Common myeloid progenitor, CD34-positive (primary cell): ENCODE results near the gene STK36.
"Not testable (repeated sequence)": the region's sequence is repeated elsewhere in the genome, so short reads cannot be mapped to it uniquely, and the experiment has no call there.

Experiments
- CTCF ChIA-PET: fragments of 350-600 bp; sonication (Branson Sonifier 250); formaldehyde crosslinking; loops from one replicate; lab custom pipeline; 2021; ENCODE audit warnings: antibody characterized with exemption; lab: Charles Lee
- POLR2A ChIA-PET: fragments of 350-600 bp; sonication (Branson Sonifier 250); formaldehyde crosslinking; loops from one replicate; lab custom pipeline; 2021; ENCODE audit warnings: antibody characterized with exemption; lab: Charles Lee
- DNase-seq, 3 donors: peaks; one replicate each; pipeline versions ENCODE4 v3.0.0 to v3.0.0-alpha.2; 2013
- H3K27ac ChIP-seq, 2 experiments: 1 replicate in 1 of 2; 2 replicates in 1 of 2; pipeline ENCODE4 v1.7.0; 2013; ENCODE audit warnings: inconsistent platforms in 2 of 2, low read length in 2 of 2, mild to moderate bottlenecking in 2 of 2, low read depth in 1 of 2, moderate library complexity in 1 of 2; ENCODE audit not compliant: severe bottlenecking in 2 of 2, insufficient read depth in 1 of 2, poor library complexity in 1 of 2
- H3K27me3 ChIP-seq, 5 experiments: replicated peaks in 2 of 5; 1 replicate in 3 of 5; 2 replicates in 2 of 5; pipeline versions ENCODE4 v1.6.1 to v1.7.0; 2013; ENCODE audit warnings: low read length in 4 of 5, mild to moderate bottlenecking in 2 of 5, moderate library complexity in 2 of 5, inconsistent platforms in 1 of 5; ENCODE audit not compliant: insufficient read depth in 5 of 5, control insufficient read depth in 4 of 5
- H3K36me3 ChIP-seq, 4 experiments: 1 replicate in 2 of 4; 2 replicates in 2 of 4; pipeline versions ENCODE4 v1.6.1 to v1.7.0; 2013; ENCODE audit warnings: low read length in 3 of 4, control low read depth in 1 of 4, mild to moderate bottlenecking in 1 of 4; ENCODE audit not compliant: control insufficient read depth in 4 of 4, insufficient read depth in 4 of 4
- H3K4me1 ChIP-seq, 4 experiments: 1 replicate in 3 of 4; 2 replicates in 1 of 4; pipeline versions ENCODE4 v1.6.1 to v1.7.1; 2013; ENCODE audit warnings: low read length in 3 of 4, mild to moderate bottlenecking in 3 of 4, control low read depth in 1 of 4, inconsistent platforms in 1 of 4, moderate library complexity in 1 of 4; ENCODE audit not compliant: control insufficient read depth in 4 of 4, insufficient read depth in 4 of 4; ENCODE audit errors: control extremely low read depth in 1 of 4
- H3K4me3 ChIP-seq, 7 experiments: 1 replicate in 4 of 7; 2 replicates in 3 of 7; pipeline versions ENCODE4 v1.5.1 to v1.7.0; 2013; ENCODE audit warnings: mild to moderate bottlenecking in 7 of 7, low read length in 6 of 7, moderate library complexity in 6 of 7, inconsistent platforms in 2 of 7, low read depth in 2 of 7, control low read depth in 1 of 7; ENCODE audit not compliant: insufficient read depth in 4 of 7, control insufficient read depth in 1 of 7; ENCODE audit errors: extremely low read depth in 1 of 7
- H3K9me3 ChIP-seq, 5 experiments: 1 replicate in 4 of 5; 2 replicates in 1 of 5; pipeline versions ENCODE4 v1.6.1 to v1.7.1; 2013; ENCODE audit warnings: low read length in 4 of 5, mild to moderate bottlenecking in 2 of 5, inconsistent platforms in 1 of 5, low read depth in 1 of 5, moderate library complexity in 1 of 5; ENCODE audit not compliant: control insufficient read depth in 4 of 5, insufficient read depth in 2 of 5; ENCODE audit errors: control extremely low read depth in 1 of 5
- WGBS: methylation state at CpG from one replicate; pipeline ENCODE4 v1.1.5; 2013; ENCODE audit not compliant: insufficient coverage; 5-methylcytosine and 5-hydroxymethylcytosine counted together

STK36 gene

DNA sequence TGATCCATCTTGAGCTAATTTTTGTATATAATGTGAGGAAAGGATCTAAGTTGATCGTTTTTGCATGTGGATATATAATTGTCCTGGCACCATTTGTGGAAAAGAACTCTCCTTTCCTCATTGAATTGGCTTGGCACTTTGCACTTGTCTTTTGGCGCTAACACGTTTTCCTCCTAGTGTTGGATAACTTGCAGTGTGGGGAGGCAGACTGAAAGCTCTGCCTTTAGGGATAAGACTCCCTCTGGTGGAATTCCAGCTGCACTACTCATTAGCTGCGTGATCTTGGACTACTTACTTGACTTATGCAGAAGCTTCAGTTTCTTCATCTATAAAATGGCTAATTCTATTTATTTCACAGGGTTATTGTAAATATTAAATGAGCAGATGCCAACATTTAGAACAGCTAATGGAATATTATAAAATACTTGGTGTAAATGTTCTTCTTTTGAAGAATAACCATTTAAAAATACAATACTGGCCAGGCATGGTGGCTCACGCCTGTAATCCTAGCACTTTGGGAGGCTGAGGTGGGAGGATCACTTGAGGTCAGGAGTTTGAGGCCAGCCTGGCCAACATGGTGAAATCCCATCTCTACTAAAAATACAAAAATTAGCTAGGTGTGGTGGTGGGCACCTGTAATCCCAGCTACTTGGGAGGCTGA is 15.6 kb downstream of the STK36 start:
- peak; percentile 71 to 87 (median 85) for DNase-seq
- POLR2A ChIA-PET: interaction anchor here (0.9 to 1.0 kb wide), 2 partner anchors 29 to 36 kb away, joined by 3 read pairs; no protein-coding TSS in a partner anchor
- 11% methylated on average over 3 of the region's 5 CpGs for WGBS
- CTCF ChIA-PET: interaction anchor here (0.7 to 4.7 kb wide), 15 partner anchors 11 to 210 kb away, joined by 3 to 52 read pairs (median 4); partner anchors contain the start of genes BCS1L, RNF25, STK36 and ZNF142
- H3K4me1 ChIP-seq, H3K9me3 ChIP-seq, H3K27me3 ChIP-seq, H3K4me3 ChIP-seq, H3K27ac ChIP-seq: not testable (repeated sequence)
- H3K36me3 ChIP-seq: peaks cover 5 to 20% (median 7%) of the 10 kb centered on the region in 4 experiments

DNA sequence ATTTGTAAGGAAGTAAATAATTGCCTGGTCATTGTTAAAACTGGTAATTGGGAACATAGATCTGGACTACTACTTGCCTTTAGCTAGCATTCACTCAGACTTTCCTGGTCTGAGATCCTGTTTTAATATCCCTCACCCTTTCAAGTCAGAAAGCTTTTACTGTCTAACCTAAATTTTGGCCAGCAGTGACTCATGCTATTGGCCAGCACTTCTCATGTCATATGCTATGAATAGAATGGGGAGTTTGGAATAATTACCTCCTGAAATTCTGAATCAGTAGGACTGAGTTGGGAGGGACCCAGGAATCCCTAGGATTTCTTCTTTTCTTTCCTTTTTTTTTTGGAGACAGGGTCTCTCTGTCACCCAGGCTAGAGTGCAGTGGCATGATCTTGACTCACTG is 19.3 kb downstream of the STK36 start:
- POLR2A ChIA-PET: no interaction called here
- CTCF ChIA-PET: interaction anchor here (0.7 to 1.2 kb wide), 4 partner anchors 9 to 157 kb away, joined by 3 read pairs; no protein-coding TSS in a partner anchor
- H3K36me3 ChIP-seq: peaks cover 8 to 40% (median 16%) of the 10 kb centered on the region in 4 experiments

DNA sequence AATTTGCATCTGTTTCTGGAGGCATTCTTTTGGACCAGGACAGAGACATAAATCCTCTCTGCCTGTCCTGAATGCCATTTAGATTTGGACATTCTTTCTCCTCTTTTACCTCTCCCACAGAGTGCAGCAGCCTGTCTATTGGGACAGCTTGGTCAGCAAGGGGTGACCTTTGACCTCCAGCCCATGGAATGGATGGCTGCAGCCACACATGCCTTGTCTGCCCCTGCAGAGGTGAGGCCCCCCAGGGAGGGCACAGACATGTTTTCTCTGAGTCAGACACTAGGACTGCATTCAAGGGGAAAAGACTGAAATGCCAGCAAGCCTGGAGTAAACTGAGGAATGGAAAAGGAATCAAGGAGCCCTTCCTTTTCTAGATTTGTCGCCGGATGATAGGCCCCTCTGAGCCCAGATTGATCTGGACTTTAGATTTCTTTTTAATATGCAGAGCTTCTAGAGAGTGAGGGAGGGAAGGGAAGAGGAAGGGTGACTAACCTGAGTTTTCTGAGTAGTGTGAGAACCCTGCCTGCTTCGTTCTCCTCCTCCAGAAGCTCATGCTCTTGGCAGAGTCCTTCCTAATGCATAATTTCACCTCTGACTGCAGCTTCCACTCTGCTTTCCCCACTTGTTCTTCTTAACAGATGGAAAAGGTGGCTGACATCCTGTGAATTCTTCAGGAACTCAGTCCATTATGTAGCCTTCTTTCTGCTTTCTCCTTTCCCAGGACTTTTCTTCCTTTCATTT is 22.7 kb downstream of the STK36 start:
- ChIA-PET CTCF (no interaction called here), POLR2A (no interaction called here)
- WGBS: 100% methylated on average over 3 of the region's 3 CpGs
- Histone ChIP-seq H3K9me3 (no peaks in the 10 kb centered on the region), H3K4me3 (no peak overlapping the region), H3K4me1 (no peaks in the 10 kb centered on the region), H3K36me3 (peaks cover 8 to 53% (median 20%) of the 10 kb centered on the region in 4 experiments), H3K27ac (no peak overlapping the region), H3K27me3 (no peaks in the 10 kb centered on the region)
- DNase-seq: no peak

More for the DNA sequence above, 19.3 kb downstream of the STK36 start:
- Histone ChIP-seq H3K27ac (no peak overlapping the region), H3K9me3 (no peaks in the 10 kb centered on the region), H3K4me1 (no peaks in the 10 kb centered on the region), H3K4me3 (no peak overlapping the region), H3K27me3 (no peaks in the 10 kb centered on the region)
- no peak for DNase-seq

DNA sequence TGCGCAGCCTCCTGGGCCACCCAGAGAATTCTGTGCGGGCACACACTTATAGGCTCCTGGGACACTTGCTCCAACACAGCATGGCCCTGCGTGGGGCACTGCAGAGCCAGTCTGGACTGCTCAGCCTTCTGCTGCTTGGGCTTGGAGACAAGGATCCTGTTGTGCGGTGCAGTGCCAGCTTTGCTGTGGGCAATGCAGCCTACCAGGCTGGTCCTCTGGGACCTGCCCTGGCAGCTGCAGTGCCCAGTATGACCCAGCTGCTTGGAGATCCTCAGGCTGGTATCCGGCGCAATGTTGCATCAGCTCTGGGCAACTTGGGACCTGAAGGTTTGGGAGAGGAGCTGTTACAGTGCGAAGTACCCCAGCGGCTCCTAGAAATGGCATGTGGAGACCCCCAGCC is 27.0 kb downstream of the STK36 start:
- 96% methylated on average over 7 of the region's 8 CpGs for WGBS
- no peaks in the 10 kb centered on the region for H3K27me3 ChIP-seq
- no peak for DNase-seq
- no peaks in the 10 kb centered on the region for H3K4me1 ChIP-seq
- ChIA-PET POLR2A (no interaction called here), CTCF (interaction anchor here (1.0 to 1.7 kb wide), 4 partner anchors 9 to 12 kb away, joined by 3 to 6 read pairs (median 4); partner anchors contain the start of gene TTLL4)
- no peak overlapping the region for H3K4me3 ChIP-seq
- no peak overlapping the region for H3K27ac ChIP-seq
- H3K9me3 ChIP-seq: no peaks in the 10 kb centered on the region
- H3K36me3 ChIP-seq: peaks cover 4 to 26% (median 8%) of the 10 kb centered on the region in 4 experiments

DNA sequence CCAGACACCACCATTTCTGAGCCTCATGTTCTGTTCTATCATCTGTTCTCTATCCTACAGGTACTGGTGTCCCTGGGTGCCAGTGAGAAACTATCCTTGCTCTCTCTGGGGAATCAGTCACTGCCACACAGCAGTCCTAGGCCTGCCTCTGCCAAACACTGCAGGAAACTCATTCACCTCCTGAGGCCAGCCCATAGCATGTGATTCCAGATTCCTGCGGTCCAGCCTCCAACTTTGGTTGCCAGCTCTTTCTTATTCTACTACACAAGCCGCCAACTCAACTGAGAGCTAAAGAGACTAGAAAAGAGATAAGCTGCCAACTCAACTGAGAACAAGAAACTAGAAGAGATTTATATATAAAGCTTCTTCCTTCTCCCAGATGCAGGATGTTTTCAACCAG is 29.9 kb downstream of the STK36 start:
- no peak overlapping the region for H3K4me3 ChIP-seq
- H3K27ac ChIP-seq: no peak overlapping the region
- peaks cover 0 to 12% (median 4%) of the 10 kb centered on the region in 4 experiments for H3K36me3 ChIP-seq
- no CpG with 5 or more reads among the region's 2 CpGs for WGBS
- no peaks in the 10 kb centered on the region for H3K27me3 ChIP-seq
- CTCF ChIA-PET: interaction anchor here (1.7 to 2.3 kb wide), 2 partner anchors 10 to 14 kb away, joined by 6 read pairs; no protein-coding TSS in a partner anchor
- DNase-seq: no peak
- no peaks in the 10 kb centered on the region for H3K9me3 ChIP-seq
- POLR2A ChIA-PET: no interaction called here
- no peaks in the 10 kb centered on the region for H3K4me1 ChIP-seq

DNA sequence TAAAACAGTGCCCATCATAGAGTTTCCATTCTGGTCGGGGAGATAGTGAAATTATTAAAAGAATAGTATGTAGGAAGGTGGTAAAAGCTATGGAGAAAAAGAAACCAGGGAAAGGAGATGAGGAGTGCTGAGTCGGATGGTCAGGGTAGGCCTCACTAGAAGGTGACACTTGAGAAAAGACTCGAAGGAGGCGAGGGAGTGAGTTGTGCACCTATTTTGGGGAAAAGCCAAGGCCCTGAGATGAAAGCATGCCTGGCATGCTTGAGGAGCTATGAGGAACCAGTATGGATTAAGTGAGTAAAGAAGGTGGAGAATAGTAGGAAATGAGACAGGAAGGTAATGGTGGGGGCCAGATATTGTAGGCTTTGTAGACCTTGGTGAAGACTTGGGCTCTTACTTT is 31.5 kb downstream of the STK36 start:
- Histone ChIP-seq H3K9me3 (peaks cover 0 to 2% (median 0%) of the 10 kb centered on the region in 5 experiments), H3K36me3 (peaks cover 0 to 7% (median 3%) of the 10 kb centered on the region in 4 experiments), H3K27me3 (no peaks in the 10 kb centered on the region), H3K4me3 (no peak overlapping the region), H3K27ac (no peak overlapping the region), H3K4me1 (no peaks in the 10 kb centered on the region)
- ChIA-PET CTCF (interaction anchor here (1.7 to 2.3 kb wide), 2 partner anchors 8 to 16 kb away, joined by 6 read pairs; no protein-coding TSS in a partner anchor), POLR2A (no interaction called here)
- DNase-seq: no peak
- 100% methylated on average over 4 of the region's 4 CpGs for WGBS
